IMR-90 (cell line): Measurements from ENCODE around the gene CIRBP. TPM values are rescaled to one million over a fixed set of nuclear protein-coding genes. Genes with fewer than 3 reads are reported as not detected.

Experiments used
- ATAC-seq: fragments of 200-7000 bp; cut with Tn5 transposase; 2 replicates; pipeline ENCODE4 v1.9.1; 2020; ENCODE audit warnings: low read depth, mild to moderate bottlenecking, moderate library complexity
- BruUV-seq: library from RNA; stranded (reverse); fragments of 400-500 nt; replicated peaks from 2 replicates; lab custom pipeline; 2021; lab: Mats Ljungman, UMichigan
- CTCF ChIA-PET: fragments of 300-600 bp; formaldehyde crosslinking; extraction: SDS; loops from one replicate; lab custom pipeline; 2021; ENCODE audit warnings: antibody characterized with exemption; lab: Yijun Ruan, JAX
- POLR2A ChIA-PET: fragments of 300-600 bp; sonication (Branson Sonifier 250); formaldehyde crosslinking; loops from one replicate; lab custom pipeline; 2022; ENCODE audit warnings: antibody characterized with exemption; ENCODE audit not compliant: unreplicated experiment; lab: Charles Lee
- DNase-seq: peaks from one replicate; pipeline ENCODE4 v3.0.0; 2013
- H2AFZ ChIP-seq: replicated peaks from 2 replicates; pipeline ENCODE3; 2013; ENCODE audit warnings: low read length, mild to moderate bottlenecking; ENCODE audit not compliant: poor library complexity
- H2AK5ac ChIP-seq: 2 replicates; pipeline ENCODE4 v1.6.1; 2013; ENCODE audit warnings: low read depth, low read length, inconsistent platforms
- H2AK9ac ChIP-seq: replicated peaks from 2 replicates; pipeline ENCODE3; 2013; ENCODE audit warnings: mild to moderate bottlenecking, low read depth, low read length, moderate library complexity; ENCODE audit not compliant: poor library complexity
- H2BK120ac ChIP-seq: 2 replicates; pipeline ENCODE4 v1.6.1; 2013; ENCODE audit warnings: low read depth, low read length, inconsistent platforms
- H2BK15ac ChIP-seq: 3 replicates; pipeline ENCODE4 v1.6.1; 2013; ENCODE audit warnings: low read depth, low read length, inconsistent platforms
- H2BK20ac ChIP-seq: 2 replicates; pipeline ENCODE4 v1.6.1; 2013; ENCODE audit warnings: low read depth, mild to moderate bottlenecking, inconsistent platforms, low read length, moderate library complexity
- H2BK5ac ChIP-seq: 2 replicates; pipeline ENCODE4 v1.6.1; 2013; ENCODE audit warnings: mild to moderate bottlenecking, low read depth, low read length, inconsistent platforms; ENCODE audit not compliant: poor library complexity, severe bottlenecking
- H3K14ac ChIP-seq: replicated peaks from 2 replicates; pipeline ENCODE4 v1.6.1; 2013; ENCODE audit warnings: low read depth, low read length, inconsistent platforms
- H3K18ac ChIP-seq: 2 replicates; pipeline ENCODE4 v1.6.1; 2013; ENCODE audit warnings: low read depth, low read length, control low read depth
- H3K23ac ChIP-seq: 2 replicates; pipeline ENCODE4 v1.6.1; 2013; ENCODE audit warnings: low read depth, low read length, inconsistent platforms
- H3K27ac ChIP-seq: 2 replicates; pipeline ENCODE4 v1.5.1; 2013; ENCODE audit warnings: mild to moderate bottlenecking, control low read depth, low read length; ENCODE audit not compliant: insufficient read depth
- H3K27me3 ChIP-seq: 2 replicates; pipeline ENCODE4 v1.6.1; 2013; ENCODE audit warnings: low read length; ENCODE audit not compliant: control insufficient read depth, insufficient read depth
- H3K36me3 ChIP-seq: 2 replicates; pipeline ENCODE4 v1.6.1; 2013; ENCODE audit warnings: low read length, mixed read lengths; ENCODE audit not compliant: control insufficient read depth, insufficient read depth
- H3K4ac ChIP-seq: 2 replicates; pipeline ENCODE4 v1.6.1; 2013; ENCODE audit warnings: low read depth, low read length, inconsistent platforms
- H3K4me1 ChIP-seq: 2 replicates; pipeline ENCODE4 v1.6.1; 2013; ENCODE audit warnings: low read length, mixed read lengths; ENCODE audit not compliant: control insufficient read depth, insufficient read depth
- H3K4me2 ChIP-seq: 2 replicates; pipeline ENCODE4 v1.6.1; 2013; ENCODE audit warnings: low read depth, mild to moderate bottlenecking, control low read depth, low read length, moderate library complexity
- H3K4me3 ChIP-seq: 2 replicates; pipeline ENCODE4 v1.5.1; 2013; ENCODE audit warnings: low read depth, mild to moderate bottlenecking, control low read depth, low read length, moderate library complexity; ENCODE audit not compliant: insufficient read depth
- H3K56ac ChIP-seq: 2 replicates; pipeline ENCODE4 v1.6.1; 2013; ENCODE audit warnings: low read length, inconsistent platforms; ENCODE audit not compliant: insufficient read depth; ENCODE audit errors: extremely low read depth
- H3K79me1 ChIP-seq, 2 experiments: 2 replicates each; pipeline ENCODE4 v1.6.1; 2013; ENCODE audit warnings: low read length in 2 of 2, inconsistent platforms in 1 of 2, low read depth in 1 of 2
- H3K9ac ChIP-seq: 2 replicates; pipeline ENCODE4 v1.6.1; 2013; ENCODE audit warnings: low read depth, low read length, control low read depth
- H3K9me1 ChIP-seq: 2 replicates; pipeline ENCODE4 v1.6.1; 2013; ENCODE audit warnings: low read length, inconsistent platforms; ENCODE audit not compliant: insufficient read depth
- H3K9me3 ChIP-seq: 2 replicates; pipeline ENCODE4 v1.6.1; 2013; ENCODE audit warnings: low read length; ENCODE audit not compliant: control insufficient read depth, insufficient read depth
- H4K20me1 ChIP-seq: 2 replicates; pipeline ENCODE4 v1.6.1; 2013; ENCODE audit warnings: low read length, inconsistent platforms; ENCODE audit not compliant: insufficient read depth
- H4K5ac ChIP-seq: 2 replicates; pipeline ENCODE4 v1.6.1; 2013; ENCODE audit warnings: mild to moderate bottlenecking, low read depth, low read length, control low read depth
- H4K8ac ChIP-seq, 2 experiments: 2 replicates each; pipeline ENCODE4 v1.6.1; 2013; ENCODE audit warnings: low read depth in 2 of 2, low read length in 2 of 2, control low read depth in 1 of 2, inconsistent platforms in 1 of 2
- H4K91ac ChIP-seq: 2 replicates; pipeline ENCODE4 v1.6.1; 2013; ENCODE audit warnings: low read depth, low read length, inconsistent platforms; ENCODE audit not compliant: insufficient read depth
- BHLHE40 ChIP-seq: fragments of 150-350 bp; IDR thresholded peaks from 2 replicates; pipeline ENCODE4 v1.6.1; 2016; ENCODE audit warnings: mild to moderate bottlenecking, low read depth, low read length
- FOS ChIP-seq: fragments of 150-350 bp; IDR thresholded peaks from 2 replicates; pipeline ENCODE4 v1.6.1; 2016; ENCODE audit warnings: low read depth, low read length
- MAFK ChIP-seq: IDR thresholded peaks from 2 replicates; pipeline ENCODE4 v1.6.1; 2012; ENCODE audit warnings: low read depth, low read length, improper control_type of control experiment
- MAZ ChIP-seq: IDR thresholded peaks from 2 replicates; pipeline ENCODE4 v1.6.1; 2012; ENCODE audit warnings: low read depth, mild to moderate bottlenecking, low read length, improper control_type of control experiment, moderate library complexity, borderline replicate concordance
- MXI1 ChIP-seq: IDR thresholded peaks from 2 replicates; pipeline ENCODE4 v1.6.1; 2012; ENCODE audit warnings: low read depth, mild to moderate bottlenecking, low read length, moderate library complexity, borderline replicate concordance
- NFE2L2 ChIP-seq: fragments of 150-350 bp; IDR thresholded peaks from 2 replicates; pipeline ENCODE4 v1.6.1; 2016; ENCODE audit warnings: low read depth, mild to moderate bottlenecking, low read length
- POLR2A ChIP-seq: IDR thresholded peaks from 2 replicates; pipeline ENCODE4 v1.6.1; 2012; ENCODE audit warnings: mild to moderate bottlenecking, low read depth, low read length
- RAD21 ChIP-seq: IDR thresholded peaks from 2 replicates; pipeline ENCODE4 v1.6.1; 2012; ENCODE audit warnings: low read length, improper control_type of control experiment
- RCOR1 ChIP-seq: IDR thresholded peaks from 2 replicates; pipeline ENCODE4 v1.6.1; 2012; ENCODE audit warnings: mild to moderate bottlenecking, low read length, improper control_type of control experiment; ENCODE audit not compliant: insufficient replicate concordance
- SMC3 ChIP-seq: fragments of 150-350 bp; IDR thresholded peaks from 2 replicates; pipeline ENCODE4 v1.6.1; 2016; ENCODE audit warnings: low read depth, mild to moderate bottlenecking, antibody characterized with exemption, low read length, moderate library complexity
- WGBS, 2 experiments: methylation state at CpG; one replicate each; pipeline versions ENCODE4 v1.1.5 to v1.1.7; 2013; ENCODE audit warnings: missing lambda C conversion rate in 2 of 2; ENCODE audit not compliant: insufficient read length in 1 of 2; ENCODE audit errors: extremely low coverage in 2 of 2; 5-methylcytosine and 5-hydroxymethylcytosine counted together
- dilution Hi-C: fragments of 300-500 bp; cut with HindIII; formaldehyde crosslinking; loops from one replicate; pipeline ENCODE4 v1.14.3; 2018; ENCODE audit warnings: low sequenced_read_pairs; ENCODE audit not compliant: unreplicated experiment
- in situ Hi-C: fragments of 300-500 bp; cut with MboI; formaldehyde crosslinking; loops from 3 replicates; pipeline ENCODE4 v1.14.3; 2019; ENCODE audit warnings: low sequenced_read_pairs, inconsistent platforms, mixed read lengths
- intact Hi-C: fragments of 100-400 bp; cut with micrococcal nuclease; formaldehyde crosslinking; loops from 2 replicates; pipeline ENCODE4 v1.10.0; 2022
- polyA plus RNA-seq, 3 experiments: library from polyadenylated mRNA; depleted of rRNA; stranded (reverse); fragments of >200 nt; gene quantifications; 2 replicates each; pipeline ENCODE4 v1.2.3, GENCODE V29; 2012; ENCODE audit warnings: low replicate concordance in 1 of 3
- total RNA-seq: library from RNA; depleted of rRNA; stranded (reverse); fragments of >200 nt; gene quantifications from 2 replicates; pipeline ENCODE4 v1.2.3, GENCODE V29; 2012

CIRBP gene
- total and polyA plus RNA-seq, 2 of the 4 experiments (the other 2 are of a cell fraction): 299 to 542 TPM

GRCh38 chr19:1265615-1266128 lies 3.5 kb upstream of the CIRBP start:
- H2BK120ac ChIP-seq: peak overlapping the region; percentile 96
- H3K4me1 ChIP-seq: peaks cover 49% of the 10 kb centered on the region
- H2AK5ac ChIP-seq: peak overlapping the region; percentile 99
- peak overlapping the region; percentile 90; the same call in 1 of the 3 replicates for H2BK15ac ChIP-seq
- H4K91ac ChIP-seq: peak overlapping the region; percentile 98
- H3K18ac ChIP-seq: peak overlapping the region; percentile 83
- H3K9me1 ChIP-seq: peaks cover 11% of the 10 kb centered on the region
- intact Hi-C loops: loop anchor here (1.0 to 2.0 kb wide), 4 partner anchors 12 to 45 kb away; partner anchors contain the start of gene MIDN
- DNase-seq: peak; percentile 80
- in situ Hi-C loops: no loop called here
- ATAC-seq: peak; percentile 2
- H2AFZ ChIP-seq: peak overlapping the region; percentile 87
- no peaks in the 10 kb centered on the region for H3K27me3 ChIP-seq
- peaks cover 26% of the 10 kb centered on the region for H4K20me1 ChIP-seq
- no TSS peak for BruUV-seq
- peak overlapping the region; percentile 93 for H3K14ac ChIP-seq
- H4K8ac ChIP-seq: peak overlapping the region; percentile 89 to 96
- peak overlapping the region; percentile 92 for H2BK20ac ChIP-seq
- H2BK5ac ChIP-seq: peak overlapping the region; percentile 99
- WGBS, 2 experiments: 0% methylated on average over 8 of the region's 28 CpGs; no CpG with 5 or more reads in 1 of the 2 experiments
- H3K27ac ChIP-seq: peak overlapping the region; percentile 93
- POLR2A ChIA-PET: interaction anchor here (0.6 to 1.8 kb wide), 3 partner anchors 10 to 146 kb away, joined by 4 to 24 read pairs (median 16); no protein-coding TSS in a partner anchor
- H2AK9ac ChIP-seq: peak overlapping the region; percentile 93
- peaks cover 5 to 62% of the 10 kb centered on the region in 2 experiments; a peak in 3 of 4 replicates for H3K79me1 ChIP-seq
- no peaks in the 10 kb centered on the region; the same call in 1 of the 2 replicates for H3K36me3 ChIP-seq
- TF ChIP-seq RAD21: peak; percentile 10; the same call in 1 of the 2 replicates
- no peak for TF ChIP-seq POLR2A
- TF ChIP-seq MAZ: peak; percentile 12
- peak; percentile 59 for TF ChIP-seq FOS
- TF ChIP-seq MXI1: peak; percentile 37; the same call in 1 of the 2 replicates
- TF ChIP-seq SMC3: no peak
- TF ChIP-seq MAFK: peak; percentile 58; the same call in 1 of the 2 replicates
- TF ChIP-seq RCOR1: no peak
- TF ChIP-seq NFE2L2: 0 out of 2 replicates have a peak, but pooled peaks have one; percentile 25
- peak; percentile 90 for TF ChIP-seq BHLHE40
- H3K56ac ChIP-seq: peak overlapping the region; percentile 86
- H3K4ac ChIP-seq: peak overlapping the region; percentile 99
- H3K23ac ChIP-seq: peak overlapping the region; percentile 93
- H3K4me2 ChIP-seq: peak overlapping the region; percentile 87
- peak overlapping the region; percentile 33 for H3K4me3 ChIP-seq
- no peaks in the 10 kb centered on the region for H3K9me3 ChIP-seq
- peak overlapping the region; percentile 79 for H4K5ac ChIP-seq
- dilution Hi-C loops: no loop called here
- CTCF ChIA-PET: interaction anchor here (0.5 to 3.5 kb wide), 2 partner anchors 22 to 336 kb away, joined by 3 to 64 read pairs; no protein-coding TSS in a partner anchor
- peak overlapping the region; percentile 63 for H3K9ac ChIP-seq
